Prostate gland (tissue), 2 donors: ENCODE results near the gene MYCL. TPM values are rescaled to one million over a fixed set of nuclear protein-coding genes. Genes with fewer than 3 reads are reported as not detected.
A peak's percentile ranks its signal among the peaks of the same experiment; 100 is the strongest.

Experiments
- DNase-seq: peaks from one replicate; pipeline ENCODE4 v3.0.0-alpha.2; 2019; ENCODE audit warnings: low spot score
- H3K27ac ChIP-seq, 2 donors: fragments of 200-600 bp; sonication (generic); 2 replicates each; pipeline ENCODE4 v1.5.1; 2017 to 2019
- H3K27me3 ChIP-seq: fragments of 200-600 bp; sonication (generic); replicated peaks from 2 replicates; pipeline ENCODE4 v1.5.1; 2019; ENCODE audit not compliant: insufficient read depth
- H3K36me3 ChIP-seq, 2 donors: fragments of 200-600 bp; sonication (generic); 1 replicate in 1 of 2; 2 replicates in 1 of 2; pipeline versions ENCODE4 v1.5.1 to v1.8.1; 2017 to 2019
- H3K4me1 ChIP-seq: fragments of 200-600 bp; sonication (generic); replicated peaks from 2 replicates; pipeline ENCODE4 v1.5.1; 2019
- H3K4me3 ChIP-seq, 2 donors: fragments of 200-600 bp; sonication (generic); 2 replicates each; pipeline ENCODE4 v1.5.1; 2017 to 2019
- H3K9me3 ChIP-seq: fragments of 200-600 bp; sonication (generic); 2 replicates; pipeline ENCODE4 v1.5.1; 2017
- CTCF ChIP-seq, 4 experiments: fragments of 200-600 bp in 2 of 4; fragments of 450-650 bp in 2 of 4; sonication (generic) in 2 of 4; IDR thresholded peaks; 1 replicate in 3 of 4; 2 replicates in 1 of 4; pipeline ENCODE4 v1.5.1; 2016 to 2019; ENCODE audit warnings: antibody characterized with exemption in 4 of 4, mild to moderate bottlenecking in 2 of 4, moderate library complexity in 2 of 4
- POLR2A ChIP-seq: fragments of 450-650 bp; IDR thresholded peaks from one replicate; pipeline ENCODE4 v1.6.1; 2016; ENCODE audit warnings: antibody characterized with exemption, mild to moderate bottlenecking
- POLR2AphosphoS5 ChIP-seq: sonication (generic); formaldehyde crosslinking; IDR thresholded peaks from one replicate; pipeline ENCODE4 v1.6.1; 2017; ENCODE audit warnings: antibody characterized with exemption
- WGBS: methylation state at CpG from one replicate; pipeline ENCODE4 v1.1.5; 2018; 5-methylcytosine and 5-hydroxymethylcytosine counted together
- intact Hi-C: fragments of 100-400 bp; cut with DNase I; formaldehyde crosslinking; loops from one replicate; pipeline ENCODE4 v1.14.2; 2022
- total RNA-seq, 2 donors: library from RNA; depleted of rRNA; stranded (reverse); fragments of >200 nt; gene quantifications; one replicate each; pipeline ENCODE4 v1.1.0, GENCODE V29; 2016

The MYCL gene
- total RNA-seq, 2 donors from 2014 or later, result 14.5 to 19.7 TPM

- 3% methylated on average over 54 of the region's 64 CpGs for WGBS
Observed at GRCh38 chr1:39900662-39901463, 854 bp downstream of the MYCL start.

GRCh38 chr1:39899611-39900538 is 1.8 kb downstream of the MYCL start:
- H3K27ac ChIP-seq, result no peak overlapping the region
- DNase-seq, result no peak
- peak overlapping the region in 1 of 2 donors; percentile 81 for H3K4me3 ChIP-seq
- TF ChIP-seq POLR2AphosphoS5, result no peak
- TF ChIP-seq POLR2A, result no peak
- no peak for TF ChIP-seq CTCF (IDR thresholded peaks at IDR 0.05)
- no peaks in the 10 kb centered on the region for H3K9me3 ChIP-seq
- intact Hi-C loops, result no loop called here
- no peaks in the 10 kb centered on the region for H3K4me1 ChIP-seq
- H3K27me3 ChIP-seq, result no peaks in the 10 kb centered on the region
- 74% methylated on average over 8 of the region's 8 CpGs for WGBS
- no peaks in the 10 kb centered on the region for H3K36me3 ChIP-seq

More at GRCh38 chr1:39900662-39901463, 854 bp downstream of the MYCL start:
- peak; percentile 32 for DNase-seq
- Histone ChIP-seq H3K9me3 (no peaks in the 10 kb centered on the region), H3K4me1 (no peaks in the 10 kb centered on the region), H3K27me3 (no peaks in the 10 kb centered on the region), H3K4me3 (peak overlapping the region; percentile 61 to 81), H3K27ac (peak overlapping the region; percentile 66 to 82), H3K36me3 (no peaks in the 10 kb centered on the region)
- TF ChIP-seq POLR2A (no peak), POLR2AphosphoS5 (peak; percentile 27), CTCF (IDR thresholded peaks at IDR 0.05) (no peak)
- intact Hi-C loops, result no loop called here

GRCh38 chr1:39898648-39899603 is 2.8 kb downstream of the MYCL start:
- no peaks in the 10 kb centered on the region for H3K36me3 ChIP-seq
- H3K4me3 ChIP-seq, result no peak overlapping the region
- intact Hi-C loops, result no loop called here
- TF ChIP-seq CTCF (IDR thresholded peaks at IDR 0.05) (no peak), POLR2AphosphoS5 (no peak), POLR2A (no peak)
- DNase-seq, result peak; percentile 20
- WGBS, result 76% methylated on average over 14 of the region's 14 CpGs
- H3K9me3 ChIP-seq, result no peaks in the 10 kb centered on the region
- no peaks in the 10 kb centered on the region for H3K4me1 ChIP-seq
- no peaks in the 10 kb centered on the region for H3K27me3 ChIP-seq
- H3K27ac ChIP-seq, result no peak overlapping the region

GRCh38 chr1:39898191-39898590 is 3.5 kb downstream of the MYCL start:
- intact Hi-C loops, result no loop called here
- H3K4me3 ChIP-seq, result no peak overlapping the region
- H3K9me3 ChIP-seq, result no peaks in the 10 kb centered on the region
- H3K27ac ChIP-seq, result no peak overlapping the region
- no peaks in the 10 kb centered on the region for H3K4me1 ChIP-seq
- 43% methylated on average over 3 of the region's 3 CpGs for WGBS
- H3K36me3 ChIP-seq, result no peaks in the 10 kb centered on the region
- H3K27me3 ChIP-seq, result no peaks in the 10 kb centered on the region
- TF ChIP-seq POLR2AphosphoS5, result no peak
- TF ChIP-seq CTCF (IDR thresholded peaks at IDR 0.05), result no peak
- no peak for TF ChIP-seq POLR2A
- DNase-seq, result no peak
